Spinal cord (tissue), 10 donors: Measurements from ENCODE around the gene TPST1. TPM values are rescaled to one million over a fixed set of nuclear protein-coding genes. Genes with fewer than 3 reads are reported as not detected.

Source experiments
- DNase-seq, 6 donors: peaks; one replicate each; pipeline versions ENCODE4 v3.0.0 to v3.0.0-alpha.2; 2013 to 2015; ENCODE audit warnings: low spot score in 6 of 6, low read depth in 4 of 6
- H3K27ac ChIP-seq: one replicate; pipeline ENCODE4 v1.5.1; 2013; ENCODE audit warnings: low read depth, low read length, control low read depth
- H3K27me3 ChIP-seq: one replicate; pipeline ENCODE4 v1.6.1; 2013; ENCODE audit warnings: low read length; ENCODE audit not compliant: control insufficient read depth, insufficient read depth
- H3K36me3 ChIP-seq: one replicate; pipeline ENCODE4 v1.6.1; 2013; ENCODE audit warnings: low read length; ENCODE audit not compliant: control insufficient read depth, insufficient read depth
- H3K4me1 ChIP-seq: one replicate; pipeline ENCODE4 v1.6.1; 2013; ENCODE audit warnings: low read length; ENCODE audit not compliant: control insufficient read depth, insufficient read depth
- H3K4me3 ChIP-seq: one replicate; pipeline ENCODE4 v1.5.1; 2013; ENCODE audit warnings: low read depth, low read length, control low read depth
- H3K9me3 ChIP-seq: one replicate; pipeline ENCODE4 v1.6.1; 2013; ENCODE audit warnings: low read length; ENCODE audit not compliant: control insufficient read depth, insufficient read depth
- WGBS: methylation state at CpG from one replicate; pipeline ENCODE4 v1.1.5; 2013; ENCODE audit warnings: missing lambda C conversion rate; ENCODE audit not compliant: insufficient coverage; 5-methylcytosine and 5-hydroxymethylcytosine counted together
- polyA plus RNA-seq, 2 donors: library from polyadenylated mRNA; unstranded; fragments of 120-200 nt; gene quantifications; one replicate each; pipeline ENCODE4 v1.2.1, GENCODE V29; 2013; ENCODE audit not compliant: insufficient read length in 2 of 2
- total RNA-seq, 2 donors: library from RNA; depleted of rRNA in 1 of 2; stranded (reverse); fragments of 120-200 nt in 1 of 2; fragments of >200 nt in 1 of 2; gene quantifications; one replicate each; pipeline versions ENCODE4 v1.2.3 to v1.2.4, GENCODE V29; 2013 to 2014
- donor health status: healthy.

Gene TPST1
- total and polyA plus RNA-seq, 4 donors = 47.9 to 77.4 (median 55.0) TPM

- DNase-seq = no peak
- no peaks in the 10 kb centered on the region for H3K27me3 ChIP-seq
- WGBS = no CpG with 5 or more reads among the region's 1 CpG
- no peak overlapping the region for H3K4me3 ChIP-seq
- H3K9me3 ChIP-seq = no peaks in the 10 kb centered on the region
- no peaks in the 10 kb centered on the region for H3K36me3 ChIP-seq
- H3K4me1 ChIP-seq = no peaks in the 10 kb centered on the region
- H3K27ac ChIP-seq = no peak overlapping the region
Observed at GRCh38 chr7:66333443-66333842, 128.3 kb downstream of the TPST1 start.

- no peak for DNase-seq
- H3K27ac ChIP-seq = no peak overlapping the region
- 90% methylated on average over 6 of the region's 6 CpGs for WGBS
- H3K4me3 ChIP-seq = no peak overlapping the region
- H3K9me3 ChIP-seq = no peaks in the 10 kb centered on the region
- H3K4me1 ChIP-seq = no peaks in the 10 kb centered on the region
- no peaks in the 10 kb centered on the region for H3K27me3 ChIP-seq
- H3K36me3 ChIP-seq = no peaks in the 10 kb centered on the region
Observed at GRCh38 chr7:66335318-66335717, 130.2 kb downstream of the TPST1 start.

- Histone ChIP-seq H3K27me3 (no peaks in the 10 kb centered on the region), H3K4me3 (no peak overlapping the region), H3K27ac (no peak overlapping the region), H3K4me1 (no peaks in the 10 kb centered on the region), H3K9me3 (no peaks in the 10 kb centered on the region), H3K36me3 (no peaks in the 10 kb centered on the region)
- no peak for DNase-seq
Observed at GRCh38 chr7:66336760-66337159, 131.6 kb downstream of the TPST1 start.

GRCh38 chr7:66339141-66339540 is 134.0 kb downstream of the TPST1 start:
- no peaks in the 10 kb centered on the region for H3K36me3 ChIP-seq
- WGBS = no CpG with 5 or more reads among the region's 1 CpG
- H3K4me1 ChIP-seq = no peaks in the 10 kb centered on the region
- H3K27ac ChIP-seq = no peak overlapping the region
- no peaks in the 10 kb centered on the region for H3K27me3 ChIP-seq
- H3K9me3 ChIP-seq = no peaks in the 10 kb centered on the region
- no peak overlapping the region for H3K4me3 ChIP-seq
- DNase-seq = no peak

GRCh38 chr7:66344166-66344565 is 139.0 kb downstream of the TPST1 start:
- H3K4me1 ChIP-seq = no peaks in the 10 kb centered on the region
- no peaks in the 10 kb centered on the region for H3K9me3 ChIP-seq
- no peaks in the 10 kb centered on the region for H3K36me3 ChIP-seq
- H3K4me3 ChIP-seq = no peak overlapping the region
- 100% methylated on average over 1 of the region's 1 CpG for WGBS
- no peak for DNase-seq
- H3K27ac ChIP-seq = no peak overlapping the region
- H3K27me3 ChIP-seq = no peaks in the 10 kb centered on the region

GRCh38 chr7:66348531-66348930 is 143.4 kb downstream of the TPST1 start:
- no CpG with 5 or more reads among the region's 4 CpGs for WGBS
- Histone ChIP-seq H3K36me3 (peaks cover 2% of the 10 kb centered on the region), H3K27me3 (no peaks in the 10 kb centered on the region), H3K9me3 (no peaks in the 10 kb centered on the region), H3K4me3 (no peak overlapping the region), H3K4me1 (peaks cover 4% of the 10 kb centered on the region), H3K27ac (no peak overlapping the region)
- no peak for DNase-seq

GRCh38 chr7:66348959-66349358 is 143.8 kb downstream of the TPST1 start:
- no peak overlapping the region for H3K27ac ChIP-seq
- WGBS = 82% methylated on average over 4 of the region's 6 CpGs
- DNase-seq = no peak
- no peaks in the 10 kb centered on the region for H3K27me3 ChIP-seq
- H3K36me3 ChIP-seq = peaks cover 2% of the 10 kb centered on the region
- H3K9me3 ChIP-seq = no peaks in the 10 kb centered on the region
- peaks cover 4% of the 10 kb centered on the region for H3K4me1 ChIP-seq
- no peak overlapping the region for H3K4me3 ChIP-seq

GRCh38 chr7:66352071-66352470 is 146.9 kb downstream of the TPST1 start:
- H3K4me1 ChIP-seq = peaks cover 7% of the 10 kb centered on the region
- peak in 2 of 6 donors; percentile 8 to 24 for DNase-seq
- H3K27ac ChIP-seq = no peak overlapping the region
- H3K9me3 ChIP-seq = no peaks in the 10 kb centered on the region
- no peak overlapping the region for H3K4me3 ChIP-seq
- peaks cover 2% of the 10 kb centered on the region for H3K36me3 ChIP-seq
- 7% methylated on average over 3 of the region's 4 CpGs for WGBS
- no peaks in the 10 kb centered on the region for H3K27me3 ChIP-seq

GRCh38 chr7:66353547-66353946 is 148.4 kb downstream of the TPST1 start:
- 80% methylated on average over 4 of the region's 5 CpGs for WGBS

GRCh38 chr7:66355756-66356155 is 150.6 kb downstream of the TPST1 start:
- DNase-seq = no peak
- H3K27ac ChIP-seq = peak overlapping the region; percentile 36
- peaks cover 7% of the 10 kb centered on the region for H3K4me1 ChIP-seq
- no peaks in the 10 kb centered on the region for H3K27me3 ChIP-seq
- H3K36me3 ChIP-seq = peaks cover 2% of the 10 kb centered on the region
- WGBS = no CpG with 5 or more reads among the region's 4 CpGs
- H3K9me3 ChIP-seq = no peaks in the 10 kb centered on the region
- H3K4me3 ChIP-seq = no peak overlapping the region

More at GRCh38 chr7:66353547-66353946, 148.4 kb downstream of the TPST1 start:
- DNase-seq = no peak
- H3K4me1 ChIP-seq = peaks cover 7% of the 10 kb centered on the region
- H3K4me3 ChIP-seq = no peak overlapping the region
- H3K27ac ChIP-seq = no peak overlapping the region
- H3K27me3 ChIP-seq = no peaks in the 10 kb centered on the region
- H3K36me3 ChIP-seq = peaks cover 2% of the 10 kb centered on the region
- no peaks in the 10 kb centered on the region for H3K9me3 ChIP-seq
